Measurements from ENCODE around the gene ADCY9.
"Not testable (repeated sequence)": the region's sequence is repeated elsewhere in the genome, so short reads cannot be mapped to it uniquely, and the experiment has no call there.

Gene ADCY9

DNA sequence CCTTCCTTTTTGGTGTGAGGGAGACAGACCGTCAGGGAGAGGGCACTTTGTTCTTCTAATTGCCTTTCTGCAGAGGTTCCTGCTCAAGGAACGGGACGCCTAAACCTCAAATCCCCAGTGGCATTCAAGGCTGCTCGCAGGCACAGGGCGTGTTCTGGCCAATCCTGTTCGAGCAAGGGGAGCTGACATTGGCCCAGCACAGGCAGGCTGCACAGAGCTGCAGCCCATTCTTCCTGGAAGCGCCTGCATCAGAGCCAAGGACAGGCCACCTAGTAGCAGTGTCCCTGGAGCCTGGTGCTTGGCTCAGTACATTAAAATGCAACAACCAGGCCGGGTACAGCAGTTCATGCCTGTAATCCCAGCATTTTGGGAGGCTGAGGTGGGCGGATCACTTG lies 163.5 kb downstream of the ADCY9 start:
- WGBS, result 75% methylated on average over 8 of the region's 9 CpGs
- Histone ChIP-seq H3K14ac (ENCODE audit: low read length in 2 of 2) (no peak overlapping the region), H2BK15ac (ENCODE audit: low read depth, poor library complexity, severe bottlenecking) (no peak overlapping the region), H4K91ac (ENCODE audit: low read length) (no peak overlapping the region), H3K4ac (ENCODE audit: low read depth in 1 of 2, low read length in 2 of 2) (no peak overlapping the region), H3K23ac (ENCODE audit: low read length in 2 of 2) (no peak overlapping the region), H3K18ac (ENCODE audit: low read depth in 1 of 2, low read length in 2 of 2) (no peak overlapping the region), H2AFZ (ENCODE audit: low read depth, low read length) (no peak overlapping the region), H3K4me1 (ENCODE audit: control insufficient read depth, insufficient read depth, low read depth, low read length) (peaks cover 14% of the 10 kb centered on the region), H2AK5ac (ENCODE audit: low read length, severe bottlenecking) (no peak overlapping the region), H4K8ac (ENCODE audit: low read length) (no peak overlapping the region), H3K27me3 (ENCODE audit: control insufficient read depth in 1 of 2, insufficient read depth in 1 of 2, low read length in 2 of 2) (peaks cover 0 to 4% of the 10 kb centered on the region in 2 experiments), H2BK5ac (ENCODE audit: low read depth, low read length, poor library complexity, severe bottlenecking) (no peak overlapping the region), H3K4me2 (ENCODE audit: low read length, poor library complexity, severe bottlenecking) (no peak overlapping the region), H3K9ac (ENCODE audit: low read length) (peak overlapping the region; percentile 90), H3K36me3 (ENCODE audit: control insufficient read depth in 1 of 2, insufficient read depth in 2 of 2, low read depth in 1 of 2, low read length in 2 of 2) (no peaks in the 10 kb centered on the region), H3K79me1 (replicated peaks; ENCODE audit: low read length, poor library complexity, severe bottlenecking) (no peaks in the 10 kb centered on the region), H3K4me3 (ENCODE audit: insufficient read depth in 1 of 2, low read depth in 1 of 2, low read length in 2 of 2) (peak overlapping the region in 1 of 2 experiments; percentile 74), H3K27ac (ENCODE audit: low read length, poor library complexity, severe bottlenecking) (no peak overlapping the region), H2BK120ac (ENCODE audit: low read depth, low read length) (no peak overlapping the region), H2BK12ac (ENCODE audit: low read length in 2 of 2) (no peak overlapping the region), H3K9me3 (ENCODE audit: control insufficient read depth, low read length) (no peaks in the 10 kb centered on the region)
- no peak for DNase-seq

DNA sequence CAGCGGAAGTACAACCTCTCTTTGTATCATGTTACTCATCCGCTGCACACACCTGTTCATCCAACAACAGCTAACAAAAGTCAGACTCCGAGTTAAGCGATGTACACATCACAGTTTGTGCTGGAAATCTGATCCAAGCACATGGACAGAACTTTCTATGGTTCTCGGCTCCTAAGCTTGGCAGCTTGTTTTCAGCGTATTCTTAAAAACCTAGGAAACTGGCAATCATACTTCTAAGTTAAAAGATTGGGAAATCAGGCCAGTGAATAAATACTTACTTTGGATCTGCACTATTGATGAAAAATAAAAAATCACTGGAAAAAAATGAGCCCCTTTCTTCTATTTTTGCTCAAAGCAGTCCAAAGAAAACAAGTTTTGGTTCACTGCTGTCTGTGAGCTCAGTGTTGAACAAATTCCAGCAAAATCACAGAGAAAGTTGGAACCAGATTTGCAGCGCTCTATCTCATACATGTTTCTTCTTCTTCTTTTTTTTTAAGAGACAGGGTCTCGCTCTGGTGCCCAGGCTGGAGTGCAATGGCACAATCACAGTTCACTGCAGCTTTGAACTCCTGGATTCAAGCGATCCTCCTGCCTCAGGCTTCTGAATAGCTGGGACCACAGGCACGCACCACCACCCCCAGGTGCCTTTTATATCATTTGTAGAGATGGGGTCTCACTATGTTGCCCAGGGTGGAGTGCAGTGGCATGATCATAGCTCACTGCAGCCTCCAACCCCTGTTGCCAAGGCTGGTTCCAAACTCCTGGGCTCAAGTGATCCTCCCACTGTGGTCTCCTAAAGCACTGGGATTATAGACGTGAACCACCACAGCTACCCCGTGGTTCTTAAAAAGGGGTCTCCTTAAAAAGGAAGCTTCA lies 164.1 kb downstream of the ADCY9 start:
- Histone ChIP-seq H3K18ac (ENCODE audit: low read depth in 1 of 2, low read length in 2 of 2) (no peak overlapping the region), H3K4ac (ENCODE audit: low read depth in 1 of 2, low read length in 2 of 2) (no peak overlapping the region), H3K9ac (ENCODE audit: low read length) (peak overlapping the region; percentile 90), H2BK12ac (ENCODE audit: low read length in 2 of 2) (no peak overlapping the region), H3K4me1 (ENCODE audit: control insufficient read depth, insufficient read depth, low read depth, low read length) (peaks cover 14% of the 10 kb centered on the region), H2BK120ac (ENCODE audit: low read depth, low read length) (no peak overlapping the region), H2AK5ac (ENCODE audit: low read length, severe bottlenecking) (no peak overlapping the region), H4K91ac (ENCODE audit: low read length) (no peak overlapping the region), H3K27ac (ENCODE audit: low read length, poor library complexity, severe bottlenecking) (no peak overlapping the region), H4K8ac (ENCODE audit: low read length) (no peak overlapping the region), H2AFZ (ENCODE audit: low read depth, low read length) (no peak overlapping the region), H3K4me2 (ENCODE audit: low read length, poor library complexity, severe bottlenecking) (no peak overlapping the region), H3K4me3 (ENCODE audit: insufficient read depth in 1 of 2, low read depth in 1 of 2, low read length in 2 of 2) (peak overlapping the region in 1 of 2 experiments; percentile 74), H3K79me1 (replicated peaks; ENCODE audit: low read length, poor library complexity, severe bottlenecking) (no peaks in the 10 kb centered on the region), H2BK15ac (ENCODE audit: low read depth, poor library complexity, severe bottlenecking) (no peak overlapping the region), H2BK5ac (ENCODE audit: low read depth, low read length, poor library complexity, severe bottlenecking) (no peak overlapping the region), H3K9me3 (ENCODE audit: control insufficient read depth, low read length) (no peaks in the 10 kb centered on the region), H3K23ac (ENCODE audit: low read length in 2 of 2) (no peak overlapping the region), H3K27me3 (ENCODE audit: control insufficient read depth in 1 of 2, insufficient read depth in 1 of 2, low read length in 2 of 2) (peaks cover 0 to 2% of the 10 kb centered on the region in 2 experiments), H3K36me3 (ENCODE audit: control insufficient read depth in 1 of 2, insufficient read depth in 2 of 2, low read depth in 1 of 2, low read length in 2 of 2) (no peaks in the 10 kb centered on the region), H3K14ac (ENCODE audit: low read length in 2 of 2) (no peak overlapping the region)
- WGBS, result 95% methylated on average over 11 of the region's 12 CpGs
- DNase-seq, result no peak

DNA sequence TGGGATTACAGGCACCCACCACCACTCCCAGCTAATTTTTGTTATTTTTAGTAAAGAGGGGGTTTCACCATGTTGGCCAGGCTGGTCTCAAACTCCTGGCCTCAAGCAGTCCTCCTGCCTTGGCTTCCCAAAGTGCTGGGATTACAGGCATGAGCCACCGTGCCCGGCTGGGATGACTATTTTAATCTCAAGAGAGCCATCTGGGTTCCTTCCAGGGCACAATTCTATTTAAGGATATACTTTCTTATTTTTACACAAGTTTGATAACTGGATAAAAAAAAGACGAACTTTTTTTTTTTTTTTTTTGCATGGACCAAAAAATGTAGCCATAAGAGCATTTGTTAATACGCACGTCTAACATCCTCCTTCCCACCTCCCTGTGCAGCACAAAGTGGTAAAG lies 164.9 kb downstream of the ADCY9 start:
- 91% methylated on average over 3 of the region's 5 CpGs for WGBS
- not testable (repeated sequence) for H3K36me3 ChIP-seq (ENCODE audit: control insufficient read depth in 1 of 2, insufficient read depth in 2 of 2, low read depth in 1 of 2, low read length in 2 of 2)
- peaks cover 21% of the 10 kb centered on the region for H3K4me1 ChIP-seq (ENCODE audit: control insufficient read depth, insufficient read depth, low read depth, low read length)

DNA sequence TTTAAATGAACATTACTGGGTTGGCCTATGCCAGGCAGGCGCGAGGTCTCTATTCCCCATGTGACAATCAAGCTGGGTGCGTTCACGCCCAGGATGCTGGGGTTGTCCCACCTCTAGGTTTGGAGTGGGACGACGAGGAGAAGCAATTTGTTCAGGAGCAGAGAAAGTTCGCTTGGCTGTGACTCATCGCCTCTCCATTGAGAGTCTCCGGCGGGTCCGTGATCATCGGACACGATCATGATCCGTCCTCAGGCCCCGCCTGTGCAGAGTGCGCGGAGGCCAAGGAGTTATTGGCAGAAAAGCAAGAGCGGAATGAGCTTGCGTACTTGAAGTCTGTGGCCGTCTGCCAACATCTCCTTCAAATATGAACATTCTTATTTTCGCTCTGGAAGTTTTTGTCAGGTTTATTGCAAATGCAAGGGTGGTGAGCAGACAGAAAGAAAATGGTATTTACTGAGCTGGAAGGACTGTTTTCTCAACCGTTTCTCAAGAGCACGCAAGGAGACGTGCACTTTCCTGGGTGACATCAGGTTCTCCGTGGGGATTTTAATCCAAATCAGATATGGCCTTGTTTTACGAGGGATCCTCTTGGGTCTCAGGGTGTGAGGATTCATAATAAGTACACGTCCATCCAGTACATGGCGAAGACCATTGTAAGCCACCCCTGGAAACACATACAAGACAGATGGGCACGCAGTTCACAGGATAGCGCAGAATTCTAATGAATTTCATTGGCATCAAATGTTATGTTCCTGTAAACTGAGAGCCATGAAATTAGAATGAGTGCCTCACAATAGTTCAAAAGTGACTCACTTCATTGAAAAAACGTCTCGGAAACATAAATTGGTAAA lies 165.7 kb downstream of the ADCY9 start:
- no peaks in the 10 kb centered on the region for H3K9me3 ChIP-seq (ENCODE audit: control insufficient read depth, low read length)
- WGBS, result 86% methylated on average over 30 of the region's 32 CpGs
- no peak overlapping the region for H2AFZ ChIP-seq (ENCODE audit: low read depth, low read length)
- H3K4ac ChIP-seq (ENCODE audit: low read depth in 1 of 2, low read length in 2 of 2), result no peak overlapping the region
- H3K4me2 ChIP-seq (ENCODE audit: low read length, poor library complexity, severe bottlenecking), result no peak overlapping the region
- H3K36me3 ChIP-seq (ENCODE audit: control insufficient read depth in 1 of 2, insufficient read depth in 2 of 2, low read depth in 1 of 2, low read length in 2 of 2), result no peaks in the 10 kb centered on the region
- no peak overlapping the region for H2BK5ac ChIP-seq (ENCODE audit: low read depth, low read length, poor library complexity, severe bottlenecking)
- no peak overlapping the region for H3K27ac ChIP-seq (ENCODE audit: low read length, poor library complexity, severe bottlenecking)
- peak; percentile 64 for DNase-seq
- H2AK5ac ChIP-seq (ENCODE audit: low read length, severe bottlenecking), result no peak overlapping the region
- no peak overlapping the region for H2BK120ac ChIP-seq (ENCODE audit: low read depth, low read length)
- no peak overlapping the region for H3K23ac ChIP-seq (ENCODE audit: low read length in 2 of 2)
- peaks cover 24% of the 10 kb centered on the region for H3K4me1 ChIP-seq (ENCODE audit: control insufficient read depth, insufficient read depth, low read depth, low read length)
- peak overlapping the region in 1 of 2 experiments; percentile 46 for H3K18ac ChIP-seq (ENCODE audit: low read depth in 1 of 2, low read length in 2 of 2)
- no peak overlapping the region for H4K8ac ChIP-seq (ENCODE audit: low read length)
- no peaks in the 10 kb centered on the region for H3K27me3 ChIP-seq (ENCODE audit: control insufficient read depth in 1 of 2, insufficient read depth in 1 of 2, low read length in 2 of 2)
- peak overlapping the region in 1 of 2 experiments; percentile 33 for H2BK12ac ChIP-seq (ENCODE audit: low read length in 2 of 2)
- H4K91ac ChIP-seq (ENCODE audit: low read length), result no peak overlapping the region
- peak overlapping the region; percentile 90 for H3K9ac ChIP-seq (ENCODE audit: low read length)
- no peaks in the 10 kb centered on the region for H3K79me1 ChIP-seq (replicated peaks; ENCODE audit: low read length, poor library complexity, severe bottlenecking)
- H3K4me3 ChIP-seq (ENCODE audit: insufficient read depth in 1 of 2, low read depth in 1 of 2, low read length in 2 of 2), result peak overlapping the region in 1 of 2 experiments; percentile 74
- H2BK15ac ChIP-seq (ENCODE audit: low read depth, poor library complexity, severe bottlenecking), result no peak overlapping the region
- H3K14ac ChIP-seq (ENCODE audit: low read length in 2 of 2), result no peak overlapping the region

More for the DNA sequence above, 164.9 kb downstream of the ADCY9 start:
- not testable (repeated sequence) for H2BK120ac ChIP-seq (ENCODE audit: low read depth, low read length); H3K4ac ChIP-seq (ENCODE audit: low read depth in 1 of 2, low read length in 2 of 2); H2BK15ac ChIP-seq (ENCODE audit: low read depth, poor library complexity, severe bottlenecking); H3K79me1 ChIP-seq (replicated peaks; ENCODE audit: low read length, poor library complexity, severe bottlenecking); H3K27me3 ChIP-seq (ENCODE audit: control insufficient read depth in 1 of 2, insufficient read depth in 1 of 2, low read length in 2 of 2); H3K18ac ChIP-seq (ENCODE audit: low read depth in 1 of 2, low read length in 2 of 2); H4K91ac ChIP-seq (ENCODE audit: low read length); H2AFZ ChIP-seq (ENCODE audit: low read depth, low read length); H4K8ac ChIP-seq (ENCODE audit: low read length); H3K14ac ChIP-seq (ENCODE audit: low read length in 2 of 2); H3K23ac ChIP-seq (ENCODE audit: low read length in 2 of 2); H3K4me2 ChIP-seq (ENCODE audit: low read length, poor library complexity, severe bottlenecking); H3K27ac ChIP-seq (ENCODE audit: low read length, poor library complexity, severe bottlenecking); H2BK5ac ChIP-seq (ENCODE audit: low read depth, low read length, poor library complexity, severe bottlenecking); H3K9me3 ChIP-seq (ENCODE audit: control insufficient read depth, low read length); H2AK5ac ChIP-seq (ENCODE audit: low read length, severe bottlenecking); H2BK12ac ChIP-seq (ENCODE audit: low read length in 2 of 2); DNase-seq
- H3K4me3 ChIP-seq (ENCODE audit: insufficient read depth in 1 of 2, low read depth in 1 of 2, low read length in 2 of 2), result peak overlapping the region in 1 of 2 experiments; percentile 74
- H3K9ac ChIP-seq (ENCODE audit: low read length), result peak overlapping the region; percentile 90
